ENCODE results near the gene AGAP1.

The AGAP1 gene

GRCh38 chr2:235780401-235780800 is 286.6 kb downstream of the AGAP1 start:
- no peak for TF ChIP-seq CTCF (IDR thresholded peaks at IDR 0.05; ENCODE audit: low read depth, low read length, poor library complexity, severe bottlenecking)
- TF ChIP-seq EZH2phosphoT487 (IDR thresholded peaks at IDR 0.05; ENCODE audit: borderline replicate concordance, low read length), result no peak
- Histone ChIP-seq H3F3A (ENCODE audit: control insufficient read depth, insufficient read depth) (no peaks in the 10 kb centered on the region), H3K4me2 (ENCODE audit: low read length) (no peak overlapping the region), H3K36me3 (ENCODE audit: control insufficient read depth, low read length) (no peaks in the 10 kb centered on the region), H3K27ac (ENCODE audit: low read depth, low read length) (no peak overlapping the region), H3K27me3 (ENCODE audit: control insufficient read depth, low read length) (no peaks in the 10 kb centered on the region), H3K4me1 (ENCODE audit: control insufficient read depth, low read length) (no peaks in the 10 kb centered on the region), H3K9me3 (ENCODE audit: control insufficient read depth, insufficient read depth, low read length) (no peaks in the 10 kb centered on the region), H3K4me3 (ENCODE audit: low read length) (no peak overlapping the region), H3K79me2 (ENCODE audit: control insufficient read depth, low read length) (no peaks in the 10 kb centered on the region), H4K20me1 (ENCODE audit: control insufficient read depth, insufficient read depth, low read depth, low read length) (no peaks in the 10 kb centered on the region), H3K9me2 (replicated peaks; ENCODE audit: control insufficient read depth, low read length) (no peaks in the 10 kb centered on the region)

- Histone ChIP-seq H3K9me2 (replicated peaks; ENCODE audit: control insufficient read depth, low read length) (no peaks in the 10 kb centered on the region), H3K27me3 (ENCODE audit: control insufficient read depth, low read length) (no peaks in the 10 kb centered on the region), H4K20me1 (ENCODE audit: control insufficient read depth, insufficient read depth, low read depth, low read length) (no peaks in the 10 kb centered on the region), H3K4me1 (ENCODE audit: control insufficient read depth, low read length) (no peaks in the 10 kb centered on the region), H3K4me3 (ENCODE audit: low read length) (no peak overlapping the region), H3K36me3 (ENCODE audit: control insufficient read depth, low read length) (no peaks in the 10 kb centered on the region), H3K9me3 (ENCODE audit: control insufficient read depth, insufficient read depth, low read length) (no peaks in the 10 kb centered on the region), H3K27ac (ENCODE audit: low read depth, low read length) (no peak overlapping the region), H3K4me2 (ENCODE audit: low read length) (no peak overlapping the region), H3F3A (ENCODE audit: control insufficient read depth, insufficient read depth) (no peaks in the 10 kb centered on the region), H3K79me2 (ENCODE audit: control insufficient read depth, low read length) (no peaks in the 10 kb centered on the region)
- TF ChIP-seq EZH2phosphoT487 (IDR thresholded peaks at IDR 0.05; ENCODE audit: borderline replicate concordance, low read length) (no peak), CTCF (IDR thresholded peaks at IDR 0.05; ENCODE audit: low read depth, low read length, poor library complexity, severe bottlenecking) (no peak)
Measured at GRCh38 chr2:235781775-235782174, 287.9 kb downstream of the AGAP1 start.

GRCh38 chr2:235784788-235785187 is 290.9 kb downstream of the AGAP1 start:
- H3K79me2 ChIP-seq (ENCODE audit: control insufficient read depth, low read length), result no peaks in the 10 kb centered on the region
- TF ChIP-seq CTCF (IDR thresholded peaks at IDR 0.05; ENCODE audit: low read depth, low read length, poor library complexity, severe bottlenecking) (no peak), EZH2phosphoT487 (IDR thresholded peaks at IDR 0.05; ENCODE audit: borderline replicate concordance, low read length) (no peak)
- H3K4me3 ChIP-seq (ENCODE audit: low read length), result no peak overlapping the region
- no peaks in the 10 kb centered on the region for H3K9me2 ChIP-seq (replicated peaks; ENCODE audit: control insufficient read depth, low read length)
- H3K36me3 ChIP-seq (ENCODE audit: control insufficient read depth, low read length), result no peaks in the 10 kb centered on the region
- no peaks in the 10 kb centered on the region for H3K9me3 ChIP-seq (ENCODE audit: control insufficient read depth, insufficient read depth, low read length)
- no peaks in the 10 kb centered on the region for H3K4me1 ChIP-seq (ENCODE audit: control insufficient read depth, low read length)
- no peaks in the 10 kb centered on the region for H3F3A ChIP-seq (ENCODE audit: control insufficient read depth, insufficient read depth)
- no peaks in the 10 kb centered on the region for H4K20me1 ChIP-seq (ENCODE audit: control insufficient read depth, insufficient read depth, low read depth, low read length)
- H3K27ac ChIP-seq (ENCODE audit: low read depth, low read length), result no peak overlapping the region
- no peak overlapping the region for H3K4me2 ChIP-seq (ENCODE audit: low read length)
- no peaks in the 10 kb centered on the region for H3K27me3 ChIP-seq (ENCODE audit: control insufficient read depth, low read length)

GRCh38 chr2:235789552-235789951 is 295.7 kb downstream of the AGAP1 start:
- TF ChIP-seq CTCF (IDR thresholded peaks at IDR 0.05; ENCODE audit: low read depth, low read length, poor library complexity, severe bottlenecking) (no peak), EZH2phosphoT487 (IDR thresholded peaks at IDR 0.05; ENCODE audit: borderline replicate concordance, low read length) (no peak)
- H3K4me1 ChIP-seq (ENCODE audit: control insufficient read depth, low read length), result no peaks in the 10 kb centered on the region
- no peaks in the 10 kb centered on the region for H3K9me2 ChIP-seq (replicated peaks; ENCODE audit: control insufficient read depth, low read length)
- no peak overlapping the region for H3K4me2 ChIP-seq (ENCODE audit: low read length)
- H3K27ac ChIP-seq (ENCODE audit: low read depth, low read length), result no peak overlapping the region
- H3K4me3 ChIP-seq (ENCODE audit: low read length), result no peak overlapping the region
- no peaks in the 10 kb centered on the region for H4K20me1 ChIP-seq (ENCODE audit: control insufficient read depth, insufficient read depth, low read depth, low read length)
- H3K27me3 ChIP-seq (ENCODE audit: control insufficient read depth, low read length), result no peaks in the 10 kb centered on the region
- no peaks in the 10 kb centered on the region for H3F3A ChIP-seq (ENCODE audit: control insufficient read depth, insufficient read depth)
- H3K9me3 ChIP-seq (ENCODE audit: control insufficient read depth, insufficient read depth, low read length), result no peaks in the 10 kb centered on the region
- no peaks in the 10 kb centered on the region for H3K79me2 ChIP-seq (ENCODE audit: control insufficient read depth, low read length)
- no peaks in the 10 kb centered on the region for H3K36me3 ChIP-seq (ENCODE audit: control insufficient read depth, low read length)

All from DOHH2 (cell line).